ENCODE measurements around the gene ANKRD29.
A peak's percentile ranks its signal among the peaks of the same experiment; 100 is the strongest.
"Not testable (repeated sequence)": the region's sequence is repeated elsewhere in the genome, so short reads cannot be mapped to it uniquely, and the experiment has no call there.

The ANKRD29 gene

DNA sequence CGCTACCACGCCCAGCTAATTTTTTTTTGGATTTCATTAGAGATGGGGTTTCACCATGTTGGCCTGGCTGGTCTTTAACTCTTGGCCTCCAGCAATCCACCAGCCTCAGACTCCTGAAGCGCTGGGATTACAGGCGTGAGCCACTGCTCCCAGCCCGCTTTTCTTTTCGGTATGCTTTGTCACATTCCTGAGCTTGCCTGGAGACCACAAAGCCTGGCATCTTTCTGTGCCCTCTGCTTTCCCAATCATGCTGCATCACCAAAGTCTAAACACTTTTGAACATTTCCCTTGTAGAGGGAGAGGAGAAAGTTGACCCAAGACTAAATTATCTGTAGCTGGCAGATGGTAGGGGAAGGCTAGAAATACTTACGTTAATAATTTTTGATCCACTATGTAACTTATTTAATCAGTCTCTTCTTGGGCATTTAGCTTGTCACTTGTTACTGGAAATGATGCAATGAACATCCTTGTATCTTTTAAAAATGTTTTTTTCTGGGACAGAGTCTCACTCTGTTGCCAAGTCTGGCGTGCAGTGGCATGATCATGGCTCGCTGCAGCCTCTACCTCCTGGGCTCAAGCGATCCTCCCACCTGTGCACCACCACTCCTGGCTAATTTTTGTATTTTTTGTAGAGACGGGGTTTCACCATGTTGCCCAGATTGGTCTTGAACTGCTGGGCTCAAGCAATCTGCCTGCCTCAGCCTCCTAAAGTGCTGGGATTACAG, 73.7 kb downstream of the ANKRD29 start:
- Mint-ChIP-seq H3K27me3 (no peaks in the 10 kb centered on the region), H3K4me1 (peaks cover 22% of the 10 kb centered on the region), H3K9me3 (no peaks in the 10 kb centered on the region), H3K27ac (no peak overlapping the region), H3K36me3 (no peaks in the 10 kb centered on the region), H3K4me3 (no peak overlapping the region)
- no peak for ATAC-seq

DNA sequence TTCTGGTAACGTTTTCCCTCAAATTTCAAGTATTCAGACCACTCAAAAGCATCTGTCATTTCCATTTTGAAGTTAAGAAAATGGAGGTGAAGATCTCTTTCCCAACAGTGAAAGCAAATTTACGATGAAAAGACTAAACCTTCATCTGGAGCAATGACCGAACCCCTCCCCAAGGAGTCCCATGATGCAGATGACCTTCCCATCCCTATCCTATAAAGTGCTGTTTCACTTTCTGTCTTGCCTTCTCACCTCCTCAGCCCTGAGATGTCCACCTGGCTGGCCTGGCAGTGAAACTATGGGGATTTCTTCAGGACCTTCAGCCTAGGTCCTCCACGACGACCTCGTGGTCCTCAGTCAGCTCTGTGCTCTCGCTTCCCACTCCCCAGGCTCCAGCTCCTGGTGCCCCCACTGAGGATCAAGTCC, 75.5 kb downstream of the ANKRD29 start:
- Mint-ChIP-seq H3K27ac (peak overlapping the region; percentile 89), H3K4me1 (peaks cover 32% of the 10 kb centered on the region), H3K9me3 (no peaks in the 10 kb centered on the region), H3K27me3 (no peaks in the 10 kb centered on the region), H3K36me3 (no peaks in the 10 kb centered on the region), H3K4me3 (peak overlapping the region; percentile 90)
- ATAC-seq = no peak

DNA sequence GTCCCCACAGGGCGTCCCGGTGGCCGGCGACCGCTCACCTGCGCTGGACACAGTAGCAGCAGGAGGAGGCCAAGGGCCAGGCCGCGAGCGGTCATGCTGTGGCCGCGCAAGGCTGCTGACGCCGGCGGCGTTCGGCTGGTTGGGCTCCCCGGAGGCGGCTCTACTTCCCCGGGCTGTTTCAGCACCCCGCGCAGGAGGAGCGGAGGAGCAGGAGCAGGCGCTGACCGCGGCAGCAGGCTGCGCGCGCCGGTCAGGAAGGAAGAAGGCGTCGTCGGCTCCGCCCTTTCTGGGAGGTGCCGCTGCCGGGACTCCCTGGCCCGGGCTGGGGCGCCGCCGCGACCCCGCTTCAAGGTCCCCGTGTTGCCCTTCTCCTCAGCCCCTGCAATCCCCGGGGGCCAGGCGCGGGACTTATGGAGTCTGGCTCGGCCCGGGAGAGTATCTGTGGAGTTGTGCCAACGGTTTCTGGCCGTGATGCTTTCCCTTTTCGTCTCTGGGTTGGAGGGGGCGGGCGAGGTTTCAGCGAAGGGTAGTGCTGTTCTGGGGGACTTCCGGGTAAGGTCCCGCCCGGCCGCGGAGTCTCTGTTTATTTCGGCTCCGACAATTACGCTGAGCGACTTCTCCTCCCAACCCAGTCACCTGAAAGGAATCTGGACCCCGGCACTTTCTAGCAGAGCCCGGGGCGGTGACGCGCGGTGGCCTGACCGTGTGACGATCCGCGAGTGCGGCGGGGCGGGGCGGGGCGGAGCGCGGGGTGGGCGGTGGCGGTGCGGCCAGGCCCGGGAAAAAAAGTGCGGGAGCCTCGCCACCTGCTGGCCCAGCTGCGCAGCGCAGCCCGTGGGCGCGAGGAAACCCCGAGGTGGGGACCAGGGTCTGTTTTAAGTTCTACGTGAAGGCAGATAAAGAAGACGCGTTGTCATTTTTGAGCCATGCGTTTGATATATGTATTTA, 76.2 kb downstream of the ANKRD29 start, which contains the start of gene NPC1:
Gene NPC1 (minus strand): TSS at position 258 of the 948 bp plus-strand sequence. CDS start 163 bp downstream, at position 95.
- Mint-ChIP-seq H3K27ac (peak within 1 kb of the TSS; percentile 89), H3K4me1 (peaks cover 39% of the 10 kb centered on the region), H3K36me3 (peaks cover 5% of the 10 kb centered on the region), H3K27me3 (no peaks in the 10 kb centered on the region), H3K9me3 (no peaks in the 10 kb centered on the region), H3K4me3 (peak within 1 kb of the TSS; percentile 90)
- ATAC-seq = peak; percentile 97

DNA sequence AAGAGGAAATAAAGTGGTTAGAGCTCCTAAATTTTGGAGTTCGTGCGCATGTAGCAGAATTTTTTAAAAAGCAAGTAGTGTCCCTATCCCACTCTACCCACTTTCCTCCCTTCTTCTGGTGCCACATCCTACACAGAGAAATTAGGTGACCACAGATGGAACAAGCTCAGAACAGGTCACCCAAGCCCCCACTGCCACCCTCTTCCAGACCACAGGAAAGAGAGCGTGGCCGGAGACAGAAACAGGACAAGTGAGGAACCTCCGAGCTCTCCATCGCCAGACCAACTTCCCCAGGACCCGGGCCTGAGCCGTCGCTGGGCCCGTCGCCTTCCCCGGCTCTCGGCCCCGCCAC, 76.8 kb downstream of the ANKRD29 start:
- ATAC-seq = no peak
- H3K36me3 Mint-ChIP-seq = peaks cover 6% of the 10 kb centered on the region
- H3K9me3 Mint-ChIP-seq = no peaks in the 10 kb centered on the region
- peak overlapping the region; percentile 90 for H3K4me3 Mint-ChIP-seq
- H3K4me1 Mint-ChIP-seq = peaks cover 45% of the 10 kb centered on the region
- no peaks in the 10 kb centered on the region for H3K27me3 Mint-ChIP-seq
- H3K27ac Mint-ChIP-seq = peak overlapping the region; percentile 89

DNA sequence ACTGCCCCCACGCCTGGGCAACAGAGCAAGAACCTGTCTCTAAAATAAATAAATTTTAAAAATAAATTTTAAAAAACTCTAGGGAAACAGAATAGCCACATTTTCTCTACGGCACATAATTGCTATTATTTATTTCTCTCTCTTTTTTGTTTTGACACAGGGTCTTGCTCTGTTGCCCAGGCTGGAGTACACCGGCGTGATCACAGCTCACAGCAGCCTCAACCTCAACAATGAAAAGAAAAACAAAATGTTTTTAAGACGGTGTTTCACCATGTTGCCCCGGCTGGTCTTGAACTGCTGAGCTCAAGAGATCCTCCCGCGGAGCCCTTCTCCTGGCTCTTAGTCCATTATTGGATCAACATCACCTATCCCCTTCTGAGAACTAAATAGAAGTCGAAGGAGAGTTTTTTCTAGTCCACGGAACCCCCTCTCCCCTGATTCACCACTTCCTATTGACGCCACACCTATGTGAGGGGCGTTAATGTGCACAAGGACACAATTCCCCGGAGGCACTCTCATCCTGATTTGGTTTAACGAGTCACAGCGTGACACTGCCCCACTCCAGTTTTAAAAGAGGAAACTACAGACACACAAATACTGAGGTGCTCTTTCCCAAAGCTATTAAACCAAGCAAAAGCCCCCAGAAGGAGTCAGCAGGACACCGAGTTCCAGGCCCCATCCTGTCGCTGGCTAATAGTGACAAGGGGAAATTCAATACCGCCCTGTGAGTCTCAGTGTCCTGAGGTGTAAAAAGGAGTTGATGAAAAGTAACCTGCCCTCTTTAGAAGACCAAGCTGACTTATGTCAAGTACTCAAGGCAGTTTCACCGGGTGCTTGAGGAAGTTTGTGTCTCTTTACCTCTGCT, 77.5 kb downstream of the ANKRD29 start:
- Mint-ChIP-seq H3K27ac (peak overlapping the region; percentile 89), H3K27me3 (no peaks in the 10 kb centered on the region), H3K9me3 (no peaks in the 10 kb centered on the region), H3K4me3 (peak overlapping the region; percentile 90), H3K36me3 (peaks cover 13% of the 10 kb centered on the region), H3K4me1 (peaks cover 52% of the 10 kb centered on the region)
- ATAC-seq = no peak

DNA sequence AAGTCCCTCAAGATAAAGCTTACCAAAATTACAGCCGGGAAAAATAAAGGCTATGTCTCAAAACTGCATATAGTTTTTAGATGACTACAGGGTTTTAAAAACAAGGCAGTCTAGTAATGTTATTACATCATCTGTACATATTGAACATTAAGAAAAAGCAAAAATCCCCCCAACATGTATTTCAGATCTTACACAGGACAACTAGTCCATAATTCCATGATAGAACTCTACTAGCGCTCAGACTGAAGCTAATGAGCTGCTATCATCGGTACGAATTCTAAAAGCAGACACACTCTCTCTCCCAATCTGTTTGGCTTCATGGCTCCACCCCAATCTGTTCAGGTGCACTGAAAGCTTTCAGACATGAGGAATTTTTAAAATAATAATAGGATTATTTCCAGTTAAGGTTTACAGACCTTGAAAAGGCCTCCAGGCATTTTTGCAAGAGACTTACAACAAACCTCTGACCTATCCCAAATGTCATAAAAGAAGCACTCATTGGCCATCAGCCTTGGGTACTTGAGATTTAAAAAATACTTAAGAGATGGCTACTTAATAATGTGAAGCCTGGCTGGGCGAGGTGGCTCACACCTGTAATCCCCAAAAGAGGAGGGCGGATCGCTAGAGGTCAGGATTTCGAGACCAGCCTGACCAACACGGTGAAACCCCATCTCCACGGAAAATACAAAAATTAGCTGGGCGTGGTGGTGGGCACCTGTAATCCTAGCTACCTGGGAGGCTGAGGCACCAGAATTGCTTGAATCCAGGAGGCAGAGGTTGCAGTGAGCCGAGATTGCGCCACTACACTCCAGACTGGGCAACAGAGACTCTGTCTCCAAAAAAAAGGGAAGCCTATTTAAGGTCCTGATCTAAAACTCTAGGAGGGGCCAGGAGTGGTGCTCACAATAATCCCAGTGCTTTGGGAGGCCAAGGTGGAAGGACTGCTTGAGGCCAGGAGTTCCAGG, 78.4 kb downstream of the ANKRD29 start:
- Mint-ChIP-seq H3K27me3 (no peaks in the 10 kb centered on the region), H3K9me3 (no peaks in the 10 kb centered on the region), H3K4me3 (no peak overlapping the region), H3K36me3 (peaks cover 15% of the 10 kb centered on the region), H3K4me1 (peaks cover 56% of the 10 kb centered on the region), H3K27ac (no peak overlapping the region)
- no peak for ATAC-seq

DNA sequence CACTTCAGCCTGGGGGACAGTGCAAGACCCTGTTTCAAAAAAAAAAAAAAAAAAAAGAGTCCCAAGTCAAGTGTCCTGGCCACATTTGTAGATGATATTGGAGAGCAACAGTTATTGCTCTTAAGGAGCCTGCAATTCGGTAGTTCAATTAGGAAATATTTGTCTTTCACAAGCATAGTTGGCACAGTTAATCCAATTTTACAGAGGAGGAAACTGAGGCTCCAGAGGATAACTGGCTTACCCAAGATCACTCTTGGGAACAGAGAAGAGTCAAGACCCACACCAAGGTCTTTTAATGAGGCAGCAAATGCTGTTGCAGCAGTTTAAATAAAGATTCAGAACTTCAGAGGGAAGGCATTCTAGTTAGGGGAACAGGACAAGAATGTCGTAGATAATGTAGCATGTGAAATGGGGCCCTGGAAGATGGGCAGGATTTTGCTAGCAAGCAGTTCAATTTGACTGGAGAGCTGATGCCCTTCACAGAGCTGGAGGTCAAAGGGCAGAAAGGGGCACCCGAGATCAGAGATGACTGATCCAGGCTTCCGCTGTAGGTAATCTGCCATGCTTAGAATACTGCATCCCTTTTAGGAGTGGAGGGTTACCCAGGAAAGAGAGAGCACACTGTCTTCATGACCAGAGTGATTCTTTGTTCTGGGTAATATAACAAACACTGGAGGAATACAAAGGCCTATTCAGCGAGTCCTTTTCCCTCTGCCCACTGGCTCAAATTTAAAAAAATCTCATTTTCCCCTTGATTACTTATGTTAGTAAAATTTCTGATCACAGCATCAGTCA, 79.4 kb downstream of the ANKRD29 start:
- peaks cover 25% of the 10 kb centered on the region for H3K36me3 Mint-ChIP-seq
- H3K4me1 Mint-ChIP-seq = peaks cover 66% of the 10 kb centered on the region
- no peak for ATAC-seq
- no peak overlapping the region for H3K27ac Mint-ChIP-seq
- H3K9me3 Mint-ChIP-seq = no peaks in the 10 kb centered on the region
- H3K27me3 Mint-ChIP-seq = no peaks in the 10 kb centered on the region
- H3K4me3 Mint-ChIP-seq = no peak overlapping the region

DNA sequence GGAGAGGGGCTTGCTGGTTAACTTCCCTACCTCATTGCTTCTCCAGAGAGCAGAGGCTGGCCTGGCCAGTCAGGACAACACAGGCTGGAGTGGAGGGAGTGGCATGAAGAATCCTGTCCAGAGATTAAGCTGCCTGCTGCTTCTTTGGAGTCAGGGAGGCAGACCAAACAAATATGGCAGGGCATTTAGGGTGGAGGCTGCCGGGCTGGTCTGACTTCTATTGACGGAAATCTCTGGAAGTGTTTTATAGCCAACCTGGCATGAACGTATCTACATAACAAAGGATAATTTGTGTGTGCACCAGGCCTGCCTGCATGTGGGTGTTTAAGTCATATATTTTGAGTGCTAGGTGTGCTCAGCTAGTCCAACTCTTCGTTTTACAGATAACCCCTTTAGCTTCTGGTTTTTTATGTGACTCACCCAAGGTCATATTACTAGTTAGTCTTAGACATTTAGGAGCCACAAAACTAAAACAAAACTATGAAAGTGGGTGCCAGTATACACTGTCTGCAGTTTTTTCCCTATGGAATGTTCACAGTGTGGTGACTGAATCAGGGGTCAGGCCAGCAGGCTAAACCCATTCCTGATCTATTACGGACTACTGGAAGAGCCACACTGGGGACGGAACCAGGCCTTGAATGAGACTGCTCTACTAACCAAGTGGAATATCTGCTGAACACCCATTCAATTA, 81.9 kb downstream of the ANKRD29 start:
- peaks cover 34% of the 10 kb centered on the region for H3K36me3 Mint-ChIP-seq
- H3K9me3 Mint-ChIP-seq = no peaks in the 10 kb centered on the region
- ATAC-seq = no peak
- H3K4me1 Mint-ChIP-seq = peaks cover 59% of the 10 kb centered on the region
- no peaks in the 10 kb centered on the region for H3K27me3 Mint-ChIP-seq
- H3K27ac Mint-ChIP-seq = no peak overlapping the region
- no peak overlapping the region for H3K4me3 Mint-ChIP-seq

DNA sequence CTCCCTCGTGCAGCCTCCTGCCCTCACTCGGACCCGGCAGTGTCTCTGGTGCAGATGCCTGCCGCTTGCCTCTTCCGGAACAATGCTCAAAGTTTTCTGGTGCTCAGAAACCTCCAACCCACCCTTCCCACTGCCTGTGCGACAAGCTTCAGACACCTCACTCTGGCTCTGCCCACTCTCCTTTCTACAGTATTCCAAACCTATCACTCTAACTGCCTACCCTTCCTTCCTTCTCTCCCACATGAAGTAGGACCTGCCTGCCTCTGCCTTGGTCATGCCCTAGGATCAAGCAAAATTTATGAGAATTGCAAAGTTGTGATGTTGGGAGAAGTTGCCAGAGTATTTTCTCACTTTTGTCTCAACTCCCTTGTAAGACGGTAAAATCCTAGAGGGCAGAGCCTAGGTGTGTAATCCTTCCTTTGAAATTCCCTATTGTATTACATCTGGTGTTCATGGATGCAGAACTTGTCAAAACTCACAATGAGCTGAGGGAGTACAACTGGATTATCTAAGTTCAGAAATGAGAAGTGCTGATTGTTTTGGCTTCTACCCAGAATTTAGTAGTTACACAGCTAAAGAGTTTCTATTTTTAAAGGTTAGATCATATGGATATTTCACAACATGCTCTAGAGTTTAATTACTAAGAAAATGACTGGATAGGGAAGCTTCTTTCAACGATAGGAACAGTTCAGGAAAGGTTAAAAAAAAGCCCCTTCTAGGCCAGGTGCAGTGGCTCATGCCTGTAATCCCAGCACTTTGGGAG, 83.6 kb downstream of the ANKRD29 start:
- no peaks in the 10 kb centered on the region for H3K27me3 Mint-ChIP-seq
- H3K4me1 Mint-ChIP-seq = peaks cover 57% of the 10 kb centered on the region
- peaks cover 34% of the 10 kb centered on the region for H3K36me3 Mint-ChIP-seq
- H3K9me3 Mint-ChIP-seq = no peaks in the 10 kb centered on the region
- H3K27ac Mint-ChIP-seq = peak overlapping the region; percentile 8
- no peak overlapping the region for H3K4me3 Mint-ChIP-seq
- no peak for ATAC-seq

DNA sequence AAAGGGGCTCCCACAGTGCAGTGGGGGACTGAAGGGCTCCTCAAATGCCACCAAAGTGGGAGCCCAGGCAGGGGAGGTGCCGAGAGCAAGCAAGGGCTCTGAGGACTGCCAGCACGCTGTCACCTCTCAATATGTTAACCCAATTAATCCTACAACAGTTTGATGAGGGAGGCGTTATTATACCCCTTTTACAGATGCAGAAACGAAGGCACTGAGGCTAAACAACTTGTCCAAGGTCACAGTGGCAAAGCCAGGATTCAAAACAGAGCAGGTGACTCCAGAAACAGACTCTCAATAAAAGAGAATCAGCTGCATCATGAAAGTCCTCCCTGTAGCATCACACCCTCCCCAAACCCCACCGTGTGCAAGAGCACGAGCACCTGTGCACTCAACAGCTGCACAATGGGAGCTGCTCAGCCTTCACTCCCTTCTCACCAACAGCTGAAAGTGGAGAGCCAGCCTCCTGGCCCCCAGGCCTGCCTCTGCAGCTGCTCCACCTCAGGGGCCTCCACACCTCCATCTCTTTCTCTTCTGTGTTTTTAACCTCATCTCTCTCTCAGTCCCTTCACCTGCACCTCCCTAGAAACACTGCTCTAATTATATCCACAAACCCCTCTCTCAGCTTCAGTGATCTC, 84.5 kb downstream of the ANKRD29 start:
- H3K27me3 Mint-ChIP-seq = no peaks in the 10 kb centered on the region
- peak overlapping the region; percentile 8 for H3K27ac Mint-ChIP-seq
- peaks cover 34% of the 10 kb centered on the region for H3K36me3 Mint-ChIP-seq
- H3K4me1 Mint-ChIP-seq = peaks cover 57% of the 10 kb centered on the region
- H3K9me3 Mint-ChIP-seq = no peaks in the 10 kb centered on the region
- ATAC-seq = no peak
- no peak overlapping the region for H3K4me3 Mint-ChIP-seq

DNA sequence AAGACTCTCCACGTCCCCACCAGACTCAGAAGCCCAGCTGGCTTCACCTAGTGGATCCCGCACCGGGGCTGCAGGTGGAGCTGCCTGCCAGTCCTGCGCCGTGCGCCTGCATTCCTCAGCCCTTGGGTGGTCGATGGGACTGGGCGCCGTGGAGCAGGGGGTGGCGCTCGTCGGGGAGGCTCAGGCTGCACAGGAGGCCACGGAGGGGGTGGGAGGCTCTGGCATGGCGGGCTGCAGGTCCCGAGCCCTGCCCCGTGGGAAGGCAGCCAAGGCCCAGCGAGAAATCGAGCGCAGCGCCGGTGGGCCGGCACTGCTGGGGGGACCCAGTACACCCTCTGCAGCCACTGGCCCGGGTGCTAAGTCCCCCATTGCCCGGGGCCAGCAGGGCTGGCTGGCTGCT, 85.2 kb downstream of the ANKRD29 start:
- Mint-ChIP-seq H3K4me1 (peaks cover 55% of the 10 kb centered on the region), H3K36me3 (peaks cover 34% of the 10 kb centered on the region)
- H3K27me3 Mint-ChIP-seq, H3K4me3 Mint-ChIP-seq, H3K9me3 Mint-ChIP-seq, H3K27ac Mint-ChIP-seq, ATAC-seq: not testable (repeated sequence)

DNA sequence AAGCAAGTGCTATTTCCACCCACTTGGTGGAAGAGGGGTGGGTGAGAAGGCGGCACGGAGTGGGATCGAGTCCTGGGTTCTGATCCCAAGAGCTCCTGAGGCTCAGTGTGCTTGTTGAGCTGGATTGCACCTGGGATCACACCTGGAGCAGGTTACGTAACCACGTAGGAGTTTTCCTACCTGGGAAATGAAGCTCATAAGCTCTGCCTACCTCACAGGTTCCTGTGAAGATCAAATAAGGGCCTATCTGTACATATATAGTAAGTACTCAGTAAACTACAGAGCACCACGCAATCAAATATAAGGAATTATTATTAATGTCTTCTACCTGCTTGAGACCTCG, 87.4 kb downstream of the ANKRD29 start:
- Mint-ChIP-seq H3K4me1 (peaks cover 36% of the 10 kb centered on the region), H3K27me3 (no peaks in the 10 kb centered on the region), H3K36me3 (peaks cover 30% of the 10 kb centered on the region), H3K27ac (peak overlapping the region; percentile 54), H3K4me3 (no peak overlapping the region), H3K9me3 (no peaks in the 10 kb centered on the region)
- no peak for ATAC-seq

All from stimulated activated memory B cell treated with anti-CD40 and anti-IgM and Interleukin-4, amounts not matched to agents 10 μg/mL and 1 μg/mL and 100 μg/mL, for 72 hours (primary cell).